HG02588 (cell line): ENCODE data around the gene PPARG.
"Not testable (repeated sequence)": the region's sequence is repeated elsewhere in the genome, so short reads cannot be mapped to it uniquely, and the experiment has no call there.

Source experiments
- ATAC-seq: cut with Tn5 transposase; IDR thresholded peaks from one replicate; pipeline ENCODE4 v1.9.1; 2021; ENCODE audit warnings: mild to moderate bottlenecking, moderate library complexity; ENCODE audit not compliant: unreplicated experiment

Gene PPARG

DNA sequence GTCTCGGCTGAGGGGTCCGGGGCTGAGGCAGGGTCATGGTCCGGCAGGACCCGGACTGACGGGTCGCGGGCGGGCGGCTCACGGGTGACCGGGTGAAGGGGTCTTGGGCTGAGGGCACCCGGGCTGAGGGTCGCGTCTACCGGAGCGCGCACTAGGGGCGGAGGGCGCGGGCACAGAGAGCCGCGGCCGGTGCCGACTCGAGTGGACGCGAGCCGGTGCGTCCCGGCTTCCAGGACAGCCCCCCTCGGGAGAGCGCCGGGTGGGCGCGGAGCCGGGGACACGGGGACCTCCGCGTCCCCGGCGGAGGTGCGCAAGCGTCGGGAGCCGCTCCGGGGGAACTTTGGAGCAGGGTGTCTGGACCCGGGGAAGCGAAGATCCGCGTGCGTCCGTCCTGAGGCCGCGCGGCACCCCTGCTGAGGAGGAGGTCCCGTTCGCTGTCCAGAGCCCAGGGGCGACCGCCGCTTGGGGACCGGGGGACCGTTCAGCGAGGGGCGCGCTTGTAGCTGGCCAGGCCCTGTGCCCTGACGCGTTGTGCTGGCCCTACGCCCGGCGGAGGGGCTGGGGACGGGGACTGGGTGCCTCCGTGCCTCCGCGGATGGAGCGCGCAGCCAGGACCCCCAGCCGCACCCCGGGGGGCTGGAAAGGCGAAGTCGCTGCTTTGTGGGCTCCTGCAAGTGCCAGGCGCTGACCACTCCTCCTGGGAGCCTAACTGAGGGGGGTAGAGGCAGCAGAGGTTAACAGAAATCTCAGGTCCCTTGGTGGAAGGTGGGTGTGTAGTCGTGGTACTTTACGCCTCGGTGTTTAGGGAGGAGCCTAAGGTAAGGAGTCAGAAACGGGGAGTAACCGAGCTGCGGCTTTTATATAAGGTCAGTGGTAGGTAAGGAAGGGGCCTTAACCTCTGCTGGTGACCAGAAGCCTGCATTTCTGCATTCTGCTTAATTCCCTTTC lies at the start of gene PPARG:
Gene PPARG, plus strand, starts transcription at position 889 of the 948 bp plus-strand sequence. CDS start 90,642 bp downstream, outside the sequence.
- no peak for ATAC-seq

DNA sequence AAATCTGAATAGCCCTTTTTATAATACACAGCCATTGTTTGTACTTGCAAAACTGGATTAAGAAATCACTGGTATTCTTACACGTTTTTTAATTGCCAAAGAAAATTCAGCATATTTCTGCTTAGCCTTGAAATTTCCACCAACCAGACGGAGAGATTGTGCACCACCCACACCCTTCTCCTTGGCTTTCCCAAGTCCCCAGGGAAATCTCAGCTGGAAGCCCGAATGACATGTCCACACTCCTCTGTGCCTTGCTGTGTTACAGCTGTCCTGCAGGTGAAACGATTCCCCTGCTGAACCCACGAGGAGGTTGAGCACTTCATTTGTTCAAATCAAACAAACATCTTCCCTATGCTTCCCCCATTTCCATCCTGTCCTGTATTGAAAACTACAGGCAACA lies 49.6 kb upstream of the PPARG start:
- no peak for ATAC-seq

DNA sequence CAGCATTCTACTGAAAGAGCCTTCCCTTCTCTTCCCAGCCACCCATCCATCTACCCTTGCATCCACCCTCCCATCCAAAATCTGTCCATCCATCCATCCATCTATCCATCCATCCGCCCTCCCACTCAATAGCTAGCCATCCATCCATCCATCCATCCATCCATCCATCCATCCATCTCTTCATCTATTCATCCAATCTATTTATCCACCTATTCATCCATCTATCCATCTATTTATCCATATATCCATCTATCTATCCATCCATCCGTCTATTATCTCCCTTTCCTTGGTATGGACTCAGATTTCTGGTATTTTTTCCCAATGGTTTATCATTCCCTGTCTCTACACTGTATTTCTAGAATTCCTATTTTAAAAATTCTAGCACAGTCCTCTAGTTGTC lies 46.1 kb upstream of the PPARG start:
- no peak for ATAC-seq

DNA sequence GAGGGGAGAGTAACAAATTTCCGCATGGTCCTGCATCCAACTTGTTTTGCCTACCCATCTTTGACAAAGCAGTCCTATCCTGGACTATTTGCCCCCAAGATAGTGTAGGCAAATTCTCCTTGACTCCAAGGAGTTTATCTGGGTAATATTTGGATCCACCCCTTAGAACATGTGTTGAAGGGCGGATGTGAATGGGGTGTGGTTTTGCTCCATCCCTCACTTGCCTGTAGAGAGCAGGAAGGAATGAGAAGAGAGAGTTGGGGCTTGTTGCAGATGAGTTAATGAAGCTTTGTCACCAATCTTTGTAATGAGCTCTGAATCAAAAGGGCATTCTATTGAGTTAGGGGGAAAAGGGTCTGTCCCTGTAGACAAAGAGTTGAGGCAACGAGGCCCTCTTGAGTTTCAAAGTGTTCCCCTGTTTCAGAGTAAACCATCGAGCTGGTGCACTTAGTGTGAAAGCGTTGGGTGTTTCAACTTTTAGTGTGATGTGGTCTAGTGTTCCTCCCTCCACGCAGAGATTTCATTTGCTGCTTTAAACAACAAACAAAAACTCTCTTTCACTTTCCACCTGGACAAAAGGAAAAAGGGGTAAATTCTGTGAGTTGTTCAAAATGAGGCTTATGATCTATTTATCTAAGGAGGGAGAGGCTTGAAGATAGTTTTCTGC lies 42.2 kb upstream of the PPARG start:
- ATAC-seq: no peak

DNA sequence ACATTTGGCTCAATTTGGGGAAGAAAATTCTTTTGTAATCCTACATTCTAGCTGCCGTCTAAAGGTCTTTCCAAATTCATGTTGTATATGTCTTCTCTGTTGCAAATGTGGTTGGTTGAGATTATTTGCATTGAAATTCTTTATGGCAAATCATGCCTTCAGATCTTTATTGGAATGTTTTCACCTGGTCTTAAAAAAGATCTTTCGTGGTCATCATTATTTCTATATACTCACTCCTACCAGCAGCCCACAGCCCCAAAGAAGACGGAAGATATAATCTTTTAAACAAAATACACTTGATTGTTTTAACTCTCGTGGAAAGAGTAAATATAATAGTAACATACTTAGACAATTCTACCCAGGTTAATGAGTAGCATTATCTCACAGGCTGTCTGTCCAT lies 41.5 kb upstream of the PPARG start:
- no peak for ATAC-seq

DNA sequence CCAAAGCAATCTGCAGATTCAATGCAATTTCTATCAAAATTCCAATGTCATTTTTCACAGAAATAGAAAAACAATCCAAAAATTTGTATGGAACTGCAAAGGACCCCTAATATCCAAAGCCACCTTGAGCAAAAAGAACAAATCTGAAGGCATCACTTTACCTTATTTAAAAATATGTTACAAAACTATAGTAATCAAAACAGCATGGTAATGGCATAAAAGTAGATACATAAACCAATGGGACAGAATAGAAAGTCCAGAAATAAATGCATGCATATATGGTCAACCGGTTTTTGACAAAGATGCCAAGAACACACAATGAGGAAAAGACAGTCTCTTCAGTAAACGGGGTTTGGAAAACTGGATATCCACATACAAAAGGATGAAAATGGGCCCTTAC lies 39.4 kb upstream of the PPARG start:
- no peak for ATAC-seq

DNA sequence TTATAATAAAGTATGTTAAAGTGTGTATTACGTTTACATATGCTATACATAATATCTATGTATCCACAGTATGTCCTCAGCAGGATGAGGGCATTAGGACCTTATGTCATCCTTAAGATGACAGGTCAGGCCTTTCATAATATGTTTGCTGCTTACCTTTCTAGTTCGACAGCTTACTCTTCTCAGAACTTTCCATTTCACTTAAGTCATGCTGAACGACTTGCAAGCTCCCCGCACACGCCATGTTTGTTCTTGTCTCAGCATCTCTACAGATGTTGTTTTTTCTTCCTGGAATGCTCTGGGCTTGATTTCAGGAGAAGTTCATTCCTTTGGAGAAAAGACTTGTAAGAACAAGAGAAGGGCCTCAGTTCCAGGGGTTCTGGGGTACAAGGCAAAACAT lies 36.0 kb upstream of the PPARG start:
- ATAC-seq: no peak

DNA sequence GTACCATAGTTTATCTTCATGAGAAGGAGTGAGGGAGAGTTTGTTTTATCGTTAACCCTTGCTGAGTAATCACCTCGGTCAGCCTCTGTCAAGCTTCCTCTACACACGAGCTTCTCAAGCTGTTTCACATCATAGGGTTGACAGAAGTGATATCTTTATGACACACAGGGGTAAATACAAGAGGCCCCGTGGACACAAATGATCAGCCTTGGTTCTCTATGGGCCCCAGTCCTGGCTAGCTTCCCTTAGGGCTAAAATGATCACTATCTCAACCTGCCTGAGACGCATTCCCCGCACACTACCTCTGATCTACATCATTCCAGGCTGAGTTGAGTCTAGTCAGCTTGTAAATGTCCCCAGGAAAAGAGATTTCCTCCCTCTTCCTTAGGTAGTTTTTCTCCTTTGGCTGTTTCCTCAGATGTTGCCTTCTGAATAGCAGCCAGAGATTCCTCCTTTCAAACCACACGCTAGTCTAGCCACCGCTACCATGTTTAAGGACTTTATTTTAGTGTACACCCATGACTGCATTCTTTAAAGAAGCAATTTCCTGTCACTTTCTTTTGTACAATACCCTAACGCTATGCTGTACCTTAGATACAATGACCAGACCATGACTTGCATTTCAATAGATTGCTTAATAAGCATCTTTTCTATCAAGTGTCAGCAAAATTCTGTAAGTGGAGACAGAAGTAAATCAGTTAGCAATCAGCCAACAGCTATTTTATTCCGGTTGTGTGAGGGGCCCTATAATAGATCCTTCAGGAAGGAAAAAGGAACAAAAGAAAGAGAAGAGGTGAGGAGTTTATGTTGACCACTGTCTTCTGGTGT lies 35.1 kb upstream of the PPARG start:
- no peak for ATAC-seq

DNA sequence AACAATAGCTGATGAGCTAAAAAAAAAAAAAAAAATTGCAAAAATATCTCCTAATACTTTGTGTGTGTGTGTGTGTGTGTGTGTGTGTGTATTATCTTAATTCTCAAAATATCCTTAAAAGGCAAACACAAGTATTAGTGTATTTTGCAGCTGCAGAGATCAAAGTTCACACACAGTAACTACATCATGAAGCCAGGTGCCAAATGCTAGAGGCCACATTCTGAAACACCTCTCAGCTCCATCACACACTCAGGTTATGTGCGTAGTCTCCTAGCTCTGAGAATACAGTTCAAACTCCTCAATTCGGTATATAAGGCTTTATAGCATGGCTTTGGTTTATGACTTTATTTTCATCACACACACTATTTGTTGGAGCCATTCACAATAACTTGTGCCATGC lies 33.5 kb upstream of the PPARG start:
- no peak for ATAC-seq

DNA sequence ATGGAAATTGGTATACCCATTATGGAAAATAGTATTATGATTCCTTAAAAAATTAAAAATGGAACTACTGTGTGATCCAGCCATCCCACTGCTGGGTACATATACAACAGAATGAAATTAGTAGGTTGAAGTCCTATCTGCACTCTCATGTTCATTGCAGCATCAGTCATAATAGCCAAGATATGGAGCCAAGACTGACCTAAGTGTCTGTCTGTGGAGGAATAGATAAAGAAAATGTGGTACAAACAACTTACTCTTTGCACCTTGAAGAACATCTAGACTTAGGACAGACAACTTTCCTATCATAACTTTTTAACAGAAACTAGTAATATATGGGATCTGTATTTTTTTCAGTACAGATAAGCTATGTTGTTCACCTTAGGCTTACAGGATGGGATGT lies 30.0 kb upstream of the PPARG start:
- ATAC-seq: no peak

DNA sequence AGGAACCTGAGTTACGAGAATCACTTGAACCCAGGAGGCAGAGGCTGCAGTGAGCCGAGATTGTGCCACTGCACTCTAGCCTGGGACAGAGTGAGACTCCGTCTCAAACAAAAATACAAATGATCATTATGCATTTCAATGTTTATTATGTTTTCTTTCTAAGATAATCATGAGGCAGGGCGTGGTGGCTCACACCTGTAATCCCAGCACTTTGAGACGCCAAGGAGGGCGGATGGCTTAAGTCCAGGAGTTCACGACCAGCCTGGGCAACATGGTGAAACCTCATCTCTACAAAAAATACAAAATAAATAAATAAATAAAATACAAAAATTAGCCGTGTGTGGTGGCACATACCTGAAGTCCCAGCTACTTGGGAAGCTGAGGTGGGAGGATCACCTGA lies 26.7 kb upstream of the PPARG start:
- ATAC-seq: not testable (repeated sequence)

DNA sequence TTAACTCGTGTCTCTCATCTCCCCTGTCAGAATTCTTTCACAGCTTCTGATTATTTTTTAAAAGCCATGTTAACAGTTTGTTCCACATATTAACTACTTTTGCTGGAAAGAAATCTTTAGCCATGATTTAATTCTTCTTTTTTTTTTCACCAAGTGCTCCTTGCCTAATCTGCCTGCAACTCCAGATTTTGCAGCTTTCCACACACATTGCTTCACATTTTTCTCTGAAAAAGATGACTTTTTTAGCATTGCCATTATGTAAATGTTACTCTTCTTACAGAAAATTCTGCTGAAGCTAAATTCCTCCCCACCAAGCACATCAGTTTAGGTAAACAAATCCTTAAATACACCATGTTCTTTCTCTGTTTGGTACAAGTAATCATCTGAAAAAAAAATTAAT lies 23.4 kb upstream of the PPARG start:
- ATAC-seq: no peak

DNA sequence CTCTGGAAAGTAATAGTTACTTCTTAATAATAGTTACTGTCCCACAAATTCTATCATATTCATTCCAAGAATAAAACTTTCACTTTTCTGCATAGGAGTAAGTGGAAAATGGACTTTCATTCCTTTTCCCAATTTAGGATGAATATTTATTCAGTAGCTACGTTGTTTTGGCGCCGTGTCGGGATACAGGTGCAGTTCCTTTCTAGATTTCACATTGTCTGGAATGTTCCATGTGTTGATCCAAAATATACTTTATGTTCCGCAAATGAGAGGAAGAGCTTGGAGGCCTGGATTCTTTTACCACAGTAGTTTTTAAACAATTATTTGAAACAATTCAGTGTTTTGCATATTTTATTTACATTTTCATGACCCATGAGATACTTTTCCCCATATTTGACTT lies 22.8 kb upstream of the PPARG start:
- no peak for ATAC-seq

DNA sequence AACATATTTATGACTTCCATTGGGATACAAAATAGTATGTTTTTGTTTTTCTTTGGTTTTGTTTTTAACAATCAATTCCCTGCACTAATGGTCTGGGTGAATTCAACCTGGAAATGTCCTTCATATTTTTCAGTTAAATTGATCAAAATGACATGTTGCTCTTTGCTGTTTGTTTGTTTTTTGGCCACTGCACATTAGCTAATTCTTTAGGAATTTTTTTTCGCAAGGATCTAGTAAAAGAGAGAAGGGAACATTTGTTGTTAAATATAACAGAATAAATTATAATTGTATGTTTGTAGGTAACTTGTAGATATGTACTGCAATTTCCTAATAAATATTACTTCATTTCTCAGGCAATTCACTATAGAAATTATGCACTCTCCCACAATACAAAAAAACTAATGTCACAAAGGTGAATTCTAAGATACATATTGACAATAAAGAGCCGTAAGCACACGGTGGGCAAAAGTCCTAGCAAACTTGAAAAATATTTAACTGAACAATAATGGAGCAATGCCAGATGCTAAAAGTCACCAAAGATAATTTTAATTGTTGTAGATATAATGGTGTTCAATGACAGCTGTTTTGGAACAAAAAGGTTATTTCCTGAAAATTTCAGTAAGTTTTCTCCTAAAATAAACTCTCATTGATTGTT lies 21.4 kb upstream of the PPARG start:
- ATAC-seq: no peak

DNA sequence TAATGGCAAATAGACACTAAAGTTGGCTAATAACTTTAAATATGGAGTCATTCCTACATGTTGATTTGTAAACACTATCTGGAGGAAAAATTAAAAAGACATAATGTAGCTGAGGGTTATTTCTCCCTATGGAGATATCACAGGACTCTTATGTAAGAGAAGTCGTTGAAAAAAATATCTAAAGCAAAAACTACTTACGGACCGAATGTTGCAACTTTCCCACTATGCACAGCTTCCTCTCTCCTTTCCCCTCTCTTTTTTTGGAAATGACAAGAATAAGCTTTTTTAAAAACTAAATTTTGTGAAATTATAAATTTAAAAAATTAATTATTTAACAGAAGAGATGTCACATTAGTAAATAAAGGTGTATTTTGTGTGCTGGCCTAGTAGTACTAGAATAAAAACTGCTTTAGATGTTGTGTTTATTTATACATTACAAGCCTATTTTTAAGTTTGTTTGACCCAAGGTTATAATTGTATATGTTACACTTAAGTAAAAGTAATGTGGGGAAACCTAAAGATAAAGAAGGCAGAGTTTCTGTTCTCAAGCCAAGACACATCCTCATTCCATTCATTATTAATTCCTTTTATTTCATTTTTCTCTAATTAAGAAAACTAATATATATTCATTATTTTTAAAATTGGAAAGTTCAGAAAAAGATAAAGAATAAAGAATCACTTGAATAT lies 20.7 kb upstream of the PPARG start:
- ATAC-seq: no peak

DNA sequence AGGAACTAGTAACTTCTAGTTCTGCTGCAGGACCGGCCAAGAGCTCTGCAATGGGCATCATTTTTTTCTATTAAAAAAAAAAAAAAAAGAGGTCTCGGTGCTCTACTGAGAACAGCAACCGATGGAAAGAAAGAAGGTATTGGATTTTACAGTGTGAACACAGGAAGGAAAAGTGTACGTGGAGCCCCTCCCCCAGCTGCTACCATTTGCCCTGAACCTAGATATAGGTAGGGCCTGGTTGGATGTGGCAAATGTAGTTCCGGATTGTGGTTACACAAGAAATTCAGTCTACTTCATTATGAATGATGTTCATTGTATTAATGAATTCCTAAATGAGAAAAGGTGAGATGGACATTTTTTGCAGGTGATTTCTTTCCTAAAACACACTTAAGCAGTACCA lies 17.9 kb upstream of the PPARG start:
- ATAC-seq: no peak

DNA sequence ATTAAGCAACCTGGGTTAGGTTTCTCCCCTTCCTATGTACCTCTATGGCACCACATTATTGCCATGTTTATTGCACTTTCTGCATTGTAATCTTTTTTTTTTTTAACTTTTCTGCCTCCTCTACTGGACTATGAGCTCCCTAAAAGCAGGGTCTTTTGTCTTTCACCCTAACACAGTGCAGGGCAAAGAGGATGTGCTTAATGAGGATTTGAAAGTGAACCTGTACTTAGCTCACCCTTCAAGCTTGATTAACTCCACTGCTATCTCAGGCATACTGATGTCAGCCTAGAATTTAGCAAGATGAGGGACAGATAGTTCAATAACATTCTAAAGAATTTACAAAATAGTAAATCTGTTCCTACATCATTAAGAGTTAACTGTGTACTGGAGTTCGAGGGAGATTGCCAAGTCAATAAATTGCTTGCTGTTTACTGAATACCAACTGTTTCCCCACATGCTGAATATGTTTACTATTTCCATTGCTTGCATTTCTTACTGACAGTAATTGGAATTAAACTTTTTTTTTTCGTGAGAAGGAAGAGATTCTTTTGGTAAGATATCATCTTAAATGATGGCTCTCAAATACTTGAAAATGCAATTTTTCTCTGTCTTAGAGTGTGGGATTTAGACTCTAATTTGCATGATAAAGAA lies 15.7 kb upstream of the PPARG start:
- ATAC-seq: peak; percentile 82

DNA sequence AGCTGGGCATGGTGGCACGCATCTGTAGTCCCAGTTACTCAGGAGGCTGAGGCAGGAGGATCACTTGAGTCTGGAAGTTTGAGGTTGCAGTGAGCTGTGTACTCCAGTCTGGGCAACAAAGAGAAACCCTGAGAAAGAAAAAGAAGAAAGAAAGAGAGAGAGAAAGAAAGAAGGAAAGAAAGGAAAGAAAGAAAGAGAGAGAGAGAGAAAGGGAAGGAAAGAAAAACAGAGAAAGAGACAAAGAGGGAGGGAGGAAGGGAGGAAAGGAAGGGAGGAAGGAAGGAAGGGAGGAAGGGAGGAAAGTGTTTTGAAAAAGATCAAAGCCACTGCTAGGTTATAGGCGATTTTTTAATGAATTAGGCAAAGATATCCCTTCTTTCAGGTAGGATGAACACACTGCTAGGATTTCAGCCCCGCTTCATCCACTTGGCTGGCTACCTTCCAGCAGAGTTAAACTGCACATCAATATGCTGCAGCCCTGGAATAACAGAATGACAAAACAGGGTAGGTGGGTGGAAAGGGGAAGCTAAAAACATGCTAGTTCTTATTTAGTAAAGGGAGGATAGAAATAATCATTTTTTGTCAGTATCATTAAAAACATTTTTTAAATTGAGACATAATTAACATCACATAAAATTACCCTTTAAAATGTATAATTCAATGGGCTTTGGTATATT lies 12.8 kb upstream of the PPARG start:
- no peak for ATAC-seq

DNA sequence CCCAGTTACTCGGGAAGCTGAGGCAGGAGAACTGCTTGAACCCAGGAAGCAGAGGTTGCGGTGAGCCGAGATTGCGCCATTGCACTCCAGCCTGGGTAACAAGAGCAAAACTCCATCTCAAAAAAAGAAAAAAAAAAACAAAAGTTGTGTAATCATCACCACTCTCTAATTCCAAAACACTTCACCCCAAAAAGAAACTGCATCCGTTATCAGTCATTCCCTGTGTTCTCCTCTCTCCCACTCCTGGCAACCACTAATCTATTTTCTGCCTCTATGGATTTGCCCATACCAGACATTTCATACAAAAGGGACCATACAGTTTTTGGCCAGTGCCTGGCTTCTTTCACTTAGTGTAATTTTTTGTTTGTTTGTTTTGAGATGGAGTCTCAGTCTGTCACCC lies 12.0 kb upstream of the PPARG start:
- ATAC-seq: not testable (repeated sequence)
